Hematopoietic multipotent progenitor cell treated with erythropoietin and hydrocortisone succinate and interleukin-3 and kit ligand, for 15 days (in vitro differentiated cells): ENCODE results near the gene KNCN.
A peak's percentile ranks its signal among the peaks of the same experiment; 100 is the strongest.

ENCODE experiments used
- DNase-seq: peaks from one replicate; pipeline ENCODE4 v3.0.0-alpha.2; 2015; ENCODE audit warnings: low spot score

The KNCN gene

DNA sequence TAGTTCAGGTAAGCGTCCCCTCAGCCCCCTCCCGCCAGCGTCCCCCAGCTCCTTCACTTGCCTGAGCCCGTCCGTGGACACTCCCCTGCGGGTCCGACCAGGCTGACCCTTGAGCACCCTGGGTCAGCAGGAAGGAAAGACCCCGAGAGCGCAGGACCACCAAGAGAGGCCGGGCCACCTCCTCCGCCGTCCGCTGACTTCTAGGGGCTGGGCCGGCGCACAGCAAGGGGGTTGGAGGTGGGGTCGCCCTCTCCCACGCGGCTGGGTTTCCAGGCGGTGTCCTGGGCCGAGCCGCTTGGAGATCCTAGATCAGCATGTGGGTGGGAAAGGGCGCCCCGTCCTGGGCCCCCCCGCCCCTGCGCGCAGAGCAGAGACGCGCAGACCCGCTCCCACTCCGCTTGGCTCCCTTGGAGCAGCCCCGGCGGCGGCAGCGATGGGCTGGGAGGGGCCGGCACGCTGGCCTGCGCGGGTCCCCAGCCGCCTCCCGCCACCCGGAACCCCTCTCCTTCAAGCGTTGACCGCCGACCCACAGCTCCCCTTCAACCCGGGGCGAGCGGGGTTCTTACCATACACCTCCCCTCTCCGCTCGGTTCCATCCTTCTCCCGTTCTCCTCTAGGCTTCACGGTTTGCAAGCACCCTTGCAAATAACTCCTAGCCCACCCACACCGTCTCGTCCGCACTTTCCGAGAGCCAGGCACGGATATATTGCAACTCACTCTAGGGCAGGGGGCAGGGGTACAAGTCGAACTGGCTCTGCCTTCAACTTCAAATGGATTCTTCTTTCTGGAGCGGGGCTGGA is 7.5 kb downstream of the KNCN start:
- no peak for DNase-seq

- DNase-seq, result no peak
Measured at GRCh38 chr1:46543382-46543760, 8.1 kb downstream of the KNCN start.

DNA sequence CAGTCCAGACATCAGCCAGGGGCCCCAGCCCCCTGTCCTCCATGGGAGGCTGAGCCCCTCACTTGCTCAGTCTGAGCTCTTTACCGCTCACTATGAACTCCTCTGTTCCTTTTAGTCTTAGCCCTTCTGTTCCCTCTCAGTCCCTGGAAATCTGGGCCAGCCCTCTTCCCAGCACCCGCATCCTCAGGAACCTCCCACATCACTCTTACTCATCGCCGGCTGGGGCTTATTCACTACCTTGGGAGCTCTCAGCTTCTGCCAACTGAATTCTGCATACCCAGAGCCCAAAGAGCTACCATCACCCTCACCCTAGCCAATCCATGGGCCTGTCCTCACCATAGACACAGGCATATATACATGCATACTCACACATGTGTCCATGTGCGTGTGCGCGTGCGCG is 11.5 kb downstream of the KNCN start:
- no peak for DNase-seq

GRCh38 chr1:46538147-46538546 is 13.3 kb downstream of the KNCN start:
- DNase-seq, result no peak

GRCh38 chr1:46537651-46538050 is 13.8 kb downstream of the KNCN start:
- DNase-seq, result no peak

- no peak for DNase-seq
Measured at GRCh38 chr1:46536527-46536926, 14.9 kb downstream of the KNCN start.

- DNase-seq, result no peak
Measured at GRCh38 chr1:46535063-46535462, 16.4 kb downstream of the KNCN start.

GRCh38 chr1:46533179-46533864 is 18.1 kb downstream of the KNCN start:
- DNase-seq, result no peak

- DNase-seq, result peak; percentile 41
Measured at GRCh38 chr1:46532498-46533178, 18.8 kb downstream of the KNCN start.

DNA sequence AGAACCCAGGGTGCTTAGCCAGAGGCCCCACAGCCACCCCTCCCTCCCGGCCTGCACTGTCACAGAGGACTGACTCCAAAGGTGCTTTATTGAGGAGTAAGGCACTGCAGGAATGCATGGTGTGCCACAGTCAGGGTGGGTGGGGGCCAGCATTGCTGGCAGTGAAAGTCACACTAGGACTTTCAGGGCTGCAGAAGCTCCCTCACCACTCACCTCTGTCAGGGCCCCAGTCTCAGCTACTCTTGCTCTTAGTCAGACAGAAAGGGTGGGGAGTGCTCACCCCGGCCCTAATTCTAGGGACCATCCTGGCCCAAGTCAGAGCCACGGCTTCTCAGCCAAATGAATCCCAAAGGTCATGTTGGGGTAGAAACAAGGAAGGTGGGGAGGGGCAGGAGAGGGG is 19.4 kb downstream of the KNCN start:
- no peak for DNase-seq

GRCh38 chr1:46530791-46531409 is 20.5 kb downstream of the KNCN start:
- DNase-seq, result no peak

DNA sequence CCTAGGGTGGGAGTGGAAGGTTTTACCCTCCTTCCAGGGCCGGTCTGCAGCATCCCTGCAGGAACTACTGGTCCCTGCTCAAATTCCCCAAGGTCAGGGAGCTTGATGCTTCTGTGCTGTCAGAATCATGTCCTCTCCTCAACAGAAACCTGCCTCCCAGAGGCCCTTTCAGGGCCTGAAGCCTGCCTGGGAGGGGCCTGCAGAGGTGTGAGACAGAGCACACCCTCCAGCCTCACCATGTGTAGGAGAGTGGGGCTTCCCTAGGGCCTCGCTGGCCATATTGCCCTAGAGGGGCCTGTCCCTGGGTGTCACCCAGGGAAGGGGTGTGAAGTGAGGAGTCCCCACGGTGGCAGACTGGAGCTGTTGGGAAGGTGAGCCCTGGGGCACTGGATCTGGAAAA is 21.1 kb downstream of the KNCN start:
- DNase-seq, result no peak

- DNase-seq, result no peak
Measured at GRCh38 chr1:46529031-46529630, 22.3 kb downstream of the KNCN start.

- DNase-seq, result no peak
Measured at GRCh38 chr1:46528297-46528955, 23.0 kb downstream of the KNCN start.

- DNase-seq, result peak; percentile 84
Measured at GRCh38 chr1:46527474-46528296, 23.8 kb downstream of the KNCN start.

DNA sequence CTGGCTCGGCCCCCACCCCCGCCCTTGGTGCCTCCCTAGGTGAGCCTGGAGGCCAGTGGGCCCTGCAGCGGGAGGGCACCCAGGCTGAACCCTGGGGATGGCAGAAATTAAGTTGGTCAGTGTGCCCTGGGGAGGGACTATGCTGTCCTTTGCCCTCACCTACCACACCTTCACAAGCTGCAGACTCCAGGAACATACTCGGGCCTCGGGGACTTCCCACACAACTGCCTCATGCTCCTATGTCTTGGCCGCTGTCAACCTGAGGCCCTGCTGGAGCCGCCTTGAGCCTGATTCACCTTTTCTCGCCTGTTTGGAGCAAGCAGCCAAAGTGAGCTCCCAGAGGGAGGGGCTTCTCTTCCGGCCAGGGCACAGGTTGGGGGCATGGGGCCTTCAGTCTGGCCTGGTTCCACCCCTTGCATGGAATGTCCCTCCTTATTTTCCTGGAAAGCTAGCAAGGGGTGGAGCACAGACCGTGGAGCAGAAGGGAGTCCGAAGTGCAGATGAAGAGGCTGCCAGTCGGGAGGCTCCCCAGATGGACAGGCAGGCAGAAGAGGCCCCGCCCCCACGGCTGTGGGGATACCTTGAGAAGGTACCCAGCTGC is 24.7 kb downstream of the KNCN start:
- no peak for DNase-seq

DNA sequence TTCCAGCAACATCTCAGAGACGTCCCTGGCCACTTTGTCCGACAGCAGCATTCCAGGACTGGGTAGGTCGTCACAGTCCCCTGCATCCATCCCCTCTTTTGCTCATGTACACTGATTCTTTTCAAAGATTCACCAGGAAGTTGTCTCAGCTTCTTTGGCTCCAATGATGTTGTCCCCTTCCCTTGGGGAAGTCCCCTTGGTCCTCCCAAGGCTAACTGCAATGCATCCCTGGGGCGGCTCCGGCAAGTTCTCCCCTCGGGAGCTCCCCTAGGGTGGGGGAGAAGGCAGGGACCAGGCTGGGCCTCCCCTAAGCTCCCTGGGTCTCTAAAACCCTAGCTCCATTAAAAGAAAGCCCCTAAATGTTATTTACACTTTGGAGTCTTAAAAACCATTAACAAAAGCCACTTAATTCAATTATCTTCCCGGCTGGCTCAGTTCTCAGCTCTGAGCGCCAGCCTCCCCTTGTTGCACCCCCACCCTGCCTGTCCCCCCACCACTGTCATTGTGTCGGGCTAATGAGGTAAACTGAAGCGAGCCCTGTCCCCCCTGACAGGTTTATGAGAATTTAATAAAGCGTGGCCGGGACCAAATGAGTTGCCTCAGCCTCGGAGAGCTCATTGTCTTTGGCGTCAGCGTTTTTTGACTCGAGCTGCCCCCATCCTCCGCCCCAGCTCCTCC is 25.3 kb downstream of the KNCN start:
- DNase-seq, result no peak

DNA sequence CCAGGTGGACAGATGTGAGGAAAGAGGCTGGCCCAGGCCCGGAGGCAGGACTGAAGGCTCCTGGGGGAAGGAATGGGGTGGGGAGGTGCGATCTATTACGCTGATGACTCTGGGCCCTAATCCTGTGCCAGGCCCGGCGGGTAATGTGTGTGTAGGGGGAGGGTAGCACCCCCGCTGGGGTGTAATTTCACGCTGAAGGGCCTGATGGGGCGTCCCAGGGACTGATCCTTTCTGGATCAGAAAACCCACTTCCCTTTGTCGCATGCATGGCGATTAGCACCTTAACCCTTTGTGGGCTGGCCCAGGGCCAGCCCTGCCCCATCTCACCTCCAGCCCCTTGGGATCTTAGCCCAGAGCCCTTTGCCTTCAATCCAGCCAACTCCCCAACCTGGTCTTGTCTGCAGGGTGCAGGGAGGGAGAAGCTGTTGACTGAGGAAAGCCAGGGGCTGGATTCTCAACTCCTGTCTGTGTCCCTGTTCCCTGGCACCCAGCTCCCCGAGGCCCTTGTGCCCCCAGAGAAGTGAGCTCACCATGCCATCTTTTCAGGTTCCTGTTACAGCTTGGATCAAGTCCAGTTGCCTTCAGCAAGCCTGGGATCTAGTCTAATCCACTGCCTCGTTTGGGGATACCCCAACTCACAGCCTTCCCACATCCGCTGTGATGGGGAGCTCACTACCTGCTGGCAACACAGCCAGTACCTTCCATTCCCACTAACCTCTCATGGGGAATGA is 26.0 kb downstream of the KNCN start:
- no peak for DNase-seq

GRCh38 chr1:46524843-46525242 is 26.6 kb downstream of the KNCN start:
- no peak for DNase-seq
